Fibroblast of mammary gland (primary cell): ENCODE data around the gene TMEM253.

ENCODE experiments used
- DNase-seq: peaks from one replicate; pipeline ENCODE4 v3.0.0-alpha.2; 2010; ENCODE audit warnings: low read depth
- H3K4me3 ChIP-seq: 2 replicates; pipeline ENCODE4 v1.5.1; 2011; ENCODE audit warnings: low read depth, mild to moderate bottlenecking, low read length, moderate library complexity; ENCODE audit not compliant: control insufficient read depth
- CTCF ChIP-seq: conservative IDR thresholded peaks from 2 replicates; pipeline ENCODE4 v1.5.1; 2011; ENCODE audit warnings: low read depth, low read length, inconsistent platforms; ENCODE audit not compliant: control insufficient read depth, insufficient read depth

Gene TMEM253

GRCh38 chr14:21077672-21078071 lies 23.2 kb upstream of the TMEM253 start:
- H3K4me3 ChIP-seq = no peak overlapping the region
- TF ChIP-seq CTCF = no peak
- DNase-seq = no peak

- TF ChIP-seq CTCF = no peak
- H3K4me3 ChIP-seq = no peak overlapping the region
- no peak for DNase-seq
These were observed 22.6 kb upstream of the TMEM253 start for GRCh38 chr14:21078287-21078686.

- no peak overlapping the region for H3K4me3 ChIP-seq
- TF ChIP-seq CTCF = no peak
- DNase-seq = no peak
These were observed 22.1 kb upstream of the TMEM253 start for GRCh38 chr14:21078726-21079125.

- no peak for DNase-seq
- no peak overlapping the region for H3K4me3 ChIP-seq
- no peak for TF ChIP-seq CTCF
These were observed 19.2 kb upstream of the TMEM253 start for GRCh38 chr14:21081521-21082142.

- TF ChIP-seq CTCF = no peak
- no peak overlapping the region for H3K4me3 ChIP-seq
- DNase-seq = no peak
These were observed 17.1 kb upstream of the TMEM253 start for GRCh38 chr14:21083565-21084325.

- no peak for TF ChIP-seq CTCF
These were observed 16.5 kb upstream of the TMEM253 start for GRCh38 chr14:21084396-21084795.

More at GRCh38 chr14:21084396-21084795, 16.5 kb upstream of the TMEM253 start:
- no peak for DNase-seq
- H3K4me3 ChIP-seq = no peak overlapping the region
